Stimulated activated CD8-positive, alpha-beta memory T cell treated with anti-CD3 and anti-CD28 coated beads, Interleukin-12 subunit alpha, Interleukin-12 subunit beta, amount 100 ng/mL, for 1 hour (primary cell): ENCODE measurements around the gene CNIH1.
"Not testable (repeated sequence)": the region's sequence is repeated elsewhere in the genome, so short reads cannot be mapped to it uniquely, and the experiment has no call there.

Experiments used
- DNase-seq: peaks from one replicate; pipeline ENCODE4 v3.0.0-alpha.2; 2020; ENCODE audit warnings: low read depth

CNIH1 gene

GRCh38 chr14:54380558-54380957 is 60.6 kb downstream of the CNIH1 start:
- not testable (repeated sequence) for DNase-seq

- not testable (repeated sequence) for DNase-seq
These were observed 62.3 kb downstream of the CNIH1 start for GRCh38 chr14:54378893-54379292.

GRCh38 chr14:54377501-54377900 is 63.7 kb downstream of the CNIH1 start:
- DNase-seq: no peak

- no peak for DNase-seq
These were observed 66.9 kb downstream of the CNIH1 start for GRCh38 chr14:54374117-54374884.
